Neuronal stem cell (in vitro differentiated cells): Measurements from ENCODE around the gene HOXB1.

Source experiments
- DNase-seq: peaks from one replicate; pipeline ENCODE4 v3.0.0-alpha.2; 2013; ENCODE audit warnings: low spot score
- H2AFZ ChIP-seq: one replicate; pipeline ENCODE4 v1.6.1; 2013; ENCODE audit warnings: mild to moderate bottlenecking, low read length, inconsistent platforms
- H2AK5ac ChIP-seq: 2 replicates; pipeline ENCODE4 v1.6.1; 2013; ENCODE audit warnings: low read depth, mild to moderate bottlenecking, inconsistent platforms, low read length, moderate library complexity, mixed read lengths
- H2BK120ac ChIP-seq: 2 replicates; pipeline ENCODE4 v1.6.1; 2013; ENCODE audit warnings: low read depth, mild to moderate bottlenecking, inconsistent platforms, low read length, moderate library complexity, mixed read lengths
- H2BK12ac ChIP-seq: one replicate; pipeline ENCODE4 v1.6.1; 2013; ENCODE audit warnings: low read length, inconsistent platforms
- H2BK15ac ChIP-seq: 2 replicates; pipeline ENCODE4 v1.6.1; 2013; ENCODE audit warnings: mild to moderate bottlenecking, low read length, inconsistent platforms, mixed read lengths
- H2BK5ac ChIP-seq: one replicate; pipeline ENCODE4 v1.6.1; 2013; ENCODE audit warnings: inconsistent platforms, mild to moderate bottlenecking, low read length, moderate library complexity
- H3K14ac ChIP-seq: one replicate; pipeline ENCODE4 v1.6.1; 2013; ENCODE audit warnings: low read length, inconsistent platforms
- H3K18ac ChIP-seq: 2 replicates; pipeline ENCODE4 v1.6.1; 2013; ENCODE audit warnings: low read length, inconsistent platforms
- H3K23ac ChIP-seq: 2 replicates; pipeline ENCODE4 v1.6.1; 2013; ENCODE audit warnings: low read depth, mild to moderate bottlenecking, mixed read lengths, low read length, inconsistent platforms; ENCODE audit not compliant: poor library complexity
- H3K27ac ChIP-seq: replicated peaks from 3 replicates; pipeline ENCODE4 v1.5.1; 2013; ENCODE audit warnings: low read length, inconsistent platforms
- H3K27me3 ChIP-seq, 3 experiments: 2 replicates each; pipeline ENCODE4 v1.6.1; 2013; ENCODE audit warnings: low read length in 3 of 3, mild to moderate bottlenecking in 2 of 3, inconsistent platforms in 1 of 3, low read depth in 1 of 3, mixed read lengths in 1 of 3, moderate library complexity in 1 of 3; ENCODE audit not compliant: control insufficient read depth in 3 of 3, insufficient read depth in 3 of 3
- H3K36me3 ChIP-seq, 2 donors: replicated peaks in 1 of 2; 2 replicates each; pipeline ENCODE4 v1.6.1; 2013; ENCODE audit warnings: low read length in 2 of 2; ENCODE audit not compliant: control insufficient read depth in 2 of 2, insufficient read depth in 2 of 2
- H3K4ac ChIP-seq: 2 replicates; pipeline ENCODE4 v1.6.1; 2013; ENCODE audit warnings: inconsistent platforms, mild to moderate bottlenecking, low read length, moderate library complexity
- H3K4me1 ChIP-seq, 2 donors: 1 replicate in 1 of 2; 2 replicates in 1 of 2; pipeline ENCODE4 v1.6.1; 2013; ENCODE audit warnings: low read length in 2 of 2, low read depth in 1 of 2; ENCODE audit not compliant: control insufficient read depth in 2 of 2, insufficient read depth in 1 of 2
- H3K4me2 ChIP-seq: one replicate; pipeline ENCODE4 v1.6.1; 2013; ENCODE audit warnings: mild to moderate bottlenecking, low read length, inconsistent platforms; ENCODE audit not compliant: insufficient read depth, poor library complexity, severe bottlenecking
- H3K4me3 ChIP-seq, 2 donors: 2 replicates each; pipeline ENCODE4 v1.5.1; 2013; ENCODE audit warnings: low read length in 2 of 2, mild to moderate bottlenecking in 2 of 2, inconsistent platforms in 1 of 2, moderate library complexity in 1 of 2
- H3K79me1 ChIP-seq: one replicate; pipeline ENCODE4 v1.6.1; 2013; ENCODE audit warnings: low read depth, mild to moderate bottlenecking, inconsistent platforms, low read length, moderate library complexity
- H3K9ac ChIP-seq: one replicate; pipeline ENCODE4 v1.6.1; 2013; ENCODE audit warnings: mild to moderate bottlenecking, low read depth, low read length, inconsistent platforms; ENCODE audit not compliant: poor library complexity
- H3K9me3 ChIP-seq, 2 donors: replicated peaks in 1 of 2; 2 replicates each; pipeline versions ENCODE3 to v1.6.1; 2013; ENCODE audit warnings: low read length in 2 of 2, mild to moderate bottlenecking in 2 of 2, inconsistent platforms in 1 of 2, low read depth in 1 of 2, mixed read lengths in 1 of 2, moderate library complexity in 1 of 2; ENCODE audit not compliant: control insufficient read depth in 2 of 2, insufficient read depth in 1 of 2
- H4K8ac ChIP-seq: one replicate; pipeline ENCODE4 v1.6.1; 2013; ENCODE audit warnings: low read depth, mild to moderate bottlenecking, inconsistent platforms, low read length, moderate library complexity
- H4K91ac ChIP-seq: one replicate; pipeline ENCODE4 v1.6.1; 2013; ENCODE audit warnings: low read length, low read depth, mild to moderate bottlenecking, inconsistent platforms; ENCODE audit not compliant: poor library complexity
- WGBS, 2 donors: extraction: QIAGEN DNeasy Blood & Tissue Kit; methylation state at CpG; one replicate each; pipeline ENCODE4 v1.1.7; 2013; ENCODE audit warnings: missing lambda C conversion rate in 2 of 2, mixed read lengths in 1 of 2; ENCODE audit not compliant: insufficient read length in 2 of 2, insufficient replicate concordance in 1 of 2; ENCODE audit errors: extremely low coverage in 2 of 2; 5-methylcytosine and 5-hydroxymethylcytosine counted together

Gene HOXB1

GRCh38 chr17:48489781-48490180, 41.0 kb downstream of the HOXB1 start:
- no peak overlapping the region for H3K23ac ChIP-seq
- H2BK5ac ChIP-seq, result no peak overlapping the region
- peaks cover 0 to 4% of the 10 kb centered on the region in 2 donors for H3K4me1 ChIP-seq
- no peak overlapping the region for H3K9ac ChIP-seq
- no peak overlapping the region for H3K27ac ChIP-seq
- no peak overlapping the region for H3K4me2 ChIP-seq
- no peak overlapping the region for H3K4ac ChIP-seq
- H2BK12ac ChIP-seq, result no peak overlapping the region
- H2BK15ac ChIP-seq, result no peak overlapping the region
- no peak overlapping the region for H2BK120ac ChIP-seq
- no peaks in the 10 kb centered on the region for H3K79me1 ChIP-seq
- H3K9me3 ChIP-seq, result no peaks in the 10 kb centered on the region
- H3K18ac ChIP-seq, result no peak overlapping the region
- H3K14ac ChIP-seq, result no peak overlapping the region
- no CpG with 5 or more reads among the region's 13 CpGs for WGBS, 2 donors
- H4K91ac ChIP-seq, result no peak overlapping the region
- peaks cover 6 to 64% (median 18%) of the 10 kb centered on the region in 3 experiments for H3K27me3 ChIP-seq
- no peak overlapping the region for H3K4me3 ChIP-seq
- no peak overlapping the region for H4K8ac ChIP-seq
- H3K36me3 ChIP-seq, result no peaks in the 10 kb centered on the region
- no peak for DNase-seq
- H2AK5ac ChIP-seq, result no peak overlapping the region
- H2AFZ ChIP-seq, result no peak overlapping the region

GRCh38 chr17:48488548-48489106, 42.2 kb downstream of the HOXB1 start:
- Histone ChIP-seq H4K91ac (no peak overlapping the region), H3K36me3 (no peaks in the 10 kb centered on the region), H2BK12ac (no peak overlapping the region), H3K23ac (no peak overlapping the region), H2AK5ac (no peak overlapping the region), H3K9me3 (no peaks in the 10 kb centered on the region), H3K27ac (no peak overlapping the region), H4K8ac (no peak overlapping the region), H2BK15ac (no peak overlapping the region), H3K4ac (no peak overlapping the region), H3K4me2 (no peak overlapping the region), H3K14ac (no peak overlapping the region), H3K79me1 (no peaks in the 10 kb centered on the region), H3K9ac (no peak overlapping the region), H3K4me1 (peaks cover 0 to 4% of the 10 kb centered on the region in 2 donors), H3K27me3 (peaks cover 6 to 52% (median 16%) of the 10 kb centered on the region in 3 experiments), H3K18ac (no peak overlapping the region), H2BK5ac (no peak overlapping the region), H2BK120ac (no peak overlapping the region), H2AFZ (no peak overlapping the region), H3K4me3 (no peak overlapping the region)
- no peak for DNase-seq
- WGBS, 2 donors, result no CpG with 5 or more reads among the region's 3 CpGs

- Histone ChIP-seq H3K27me3 (peaks cover 0 to 38% (median 3%) of the 10 kb centered on the region in 3 experiments), H3K4me2 (no peak overlapping the region), H3K9ac (no peak overlapping the region), H2BK5ac (no peak overlapping the region), H3K9me3 (no peaks in the 10 kb centered on the region), H3K79me1 (no peaks in the 10 kb centered on the region), H2BK15ac (no peak overlapping the region), H4K8ac (no peak overlapping the region), H3K4ac (no peak overlapping the region), H3K18ac (no peak overlapping the region), H3K4me3 (no peak overlapping the region), H2BK12ac (no peak overlapping the region), H3K4me1 (no peaks in the 10 kb centered on the region), H4K91ac (no peak overlapping the region), H3K14ac (no peak overlapping the region), H2AFZ (no peak overlapping the region), H3K27ac (no peak overlapping the region), H3K23ac (no peak overlapping the region), H3K36me3 (no peaks in the 10 kb centered on the region), H2AK5ac (no peak overlapping the region), H2BK120ac (no peak overlapping the region)
- no CpG with 5 or more reads among the region's 2 CpGs for WGBS, 2 donors
- DNase-seq, result no peak
These were observed 43.6 kb downstream of the HOXB1 start for GRCh38 chr17:48487221-48487620.

- Histone ChIP-seq H2AK5ac (no peak overlapping the region), H3K4ac (no peak overlapping the region), H3K27me3 (peaks cover 0 to 33% (median 2%) of the 10 kb centered on the region in 3 experiments), H3K79me1 (no peaks in the 10 kb centered on the region), H3K27ac (no peak overlapping the region), H3K36me3 (no peaks in the 10 kb centered on the region), H2AFZ (no peak overlapping the region), H3K23ac (no peak overlapping the region), H3K14ac (no peak overlapping the region), H2BK120ac (no peak overlapping the region), H2BK15ac (no peak overlapping the region), H2BK12ac (no peak overlapping the region), H3K4me2 (no peak overlapping the region), H3K4me1 (no peaks in the 10 kb centered on the region), H4K8ac (no peak overlapping the region), H2BK5ac (no peak overlapping the region), H3K4me3 (no peak overlapping the region), H3K9ac (no peak overlapping the region), H4K91ac (no peak overlapping the region), H3K9me3 (no peaks in the 10 kb centered on the region), H3K18ac (no peak overlapping the region)
- no peak for DNase-seq
- WGBS, 2 donors, result no CpG with 5 or more reads among the region's 5 CpGs
These were observed 44.3 kb downstream of the HOXB1 start for GRCh38 chr17:48486557-48486956.
